Thyroid gland (tissue), 4 donors: ENCODE measurements around the gene ZNF750. TPM values are rescaled to one million over a fixed set of nuclear protein-coding genes. Genes with fewer than 3 reads are reported as not detected.

Experiments used
- DNase-seq, 2 donors: peaks; one replicate each; pipeline ENCODE4 v3.0.0-alpha.2; 2019
- H3K27ac ChIP-seq, 3 donors: fragments of 200-600 bp; sonication (generic); 1 replicate in 2 of 3; 2 replicates in 1 of 3; pipeline ENCODE4 v1.5.1; 2016 to 2019; ENCODE audit warnings: mild to moderate bottlenecking in 1 of 3, moderate library complexity in 1 of 3
- H3K27me3 ChIP-seq: fragments of 200-600 bp; sonication (generic); one replicate; pipeline ENCODE4 v1.5.1; 2019
- H3K36me3 ChIP-seq, 2 donors: fragments of 200-600 bp; sonication (generic); one replicate each; pipeline ENCODE4 v1.5.1; 2016 to 2019
- H3K4me1 ChIP-seq, 2 donors: fragments of 200-600 bp; sonication (generic); one replicate each; pipeline ENCODE4 v1.5.1; 2017 to 2019
- H3K4me3 ChIP-seq, 3 donors: fragments of 200-600 bp; sonication (generic); replicated peaks in 1 of 3; 1 replicate in 2 of 3; 2 replicates in 1 of 3; pipeline ENCODE4 v1.5.1; 2016; ENCODE audit warnings: mild to moderate bottlenecking in 1 of 3
- H3K9me3 ChIP-seq: fragments of 200-600 bp; sonication (generic); one replicate; pipeline ENCODE4 v1.5.1; 2017
- POLR2A ChIP-seq, 2 donors: fragments of 450-650 bp; IDR thresholded peaks; one replicate each; pipeline ENCODE4 v1.6.1; 2017; ENCODE audit warnings: antibody characterized with exemption in 2 of 2, mild to moderate bottlenecking in 2 of 2, moderate library complexity in 1 of 2
- WGBS, 2 donors: methylation state at CpG; one replicate each; pipeline ENCODE4 v1.1.5; 2017; 5-methylcytosine and 5-hydroxymethylcytosine counted together
- intact Hi-C: fragments of 100-400 bp; cut with DNase I; formaldehyde crosslinking; loops from one replicate; pipeline ENCODE4 v1.15.1; 2023
- total RNA-seq, 4 donors: library from RNA; depleted of rRNA; stranded (reverse); fragments of >200 nt; gene quantifications; one replicate each; pipeline ENCODE4 v1.2.3, GENCODE V29; 2016
- TF ChIP-seq, protein P1 (sequence below), 6 experiments: fragments of 200-600 bp in 3 of 6; fragments of 450-650 bp in 3 of 6; sonication (generic) in 3 of 6; IDR thresholded peaks; one replicate each; pipeline ENCODE4 v1.5.1; 2016 to 2019; ENCODE audit warnings: antibody characterized with exemption in 6 of 6, mild to moderate bottlenecking in 2 of 6, inconsistent platforms in 1 of 6, moderate library complexity in 1 of 6

The ZNF750 gene
- total RNA-seq, 4 donors from 2014 or later: 3.0 to 6.0 (median 4.5) TPM

DNA sequence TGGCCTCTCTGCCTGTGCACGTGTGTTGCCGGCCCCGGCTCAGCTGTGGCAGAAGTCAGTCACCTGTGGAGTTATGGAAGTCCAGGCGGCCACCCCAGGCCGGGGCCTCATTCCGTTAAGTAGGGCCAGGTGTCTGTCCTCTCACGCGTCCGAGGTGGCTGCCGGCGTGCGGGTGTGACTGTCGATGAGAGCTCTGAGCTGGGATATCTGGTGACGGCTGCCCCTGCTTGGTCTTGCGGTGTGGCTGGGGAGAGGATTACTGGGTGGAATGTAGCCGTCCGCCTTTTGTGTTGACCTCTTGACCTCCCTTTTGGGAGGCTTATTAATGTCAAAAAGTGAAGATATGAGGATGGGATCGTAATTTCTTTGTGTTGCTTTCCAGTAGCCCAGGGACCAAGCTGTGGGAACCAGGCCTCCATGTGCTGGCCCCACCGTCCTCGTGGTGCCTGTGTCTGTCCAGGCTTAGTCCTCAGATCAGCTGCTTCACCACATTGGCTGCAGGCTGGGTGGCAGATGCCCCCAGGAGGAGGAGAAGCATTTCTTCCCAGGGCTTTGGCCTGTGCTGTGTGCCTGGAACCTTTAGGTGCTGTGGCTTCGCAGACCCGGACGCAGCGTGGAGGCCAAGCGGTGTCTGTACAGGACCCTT, 23.0 kb upstream of the ZNF750 start:
- Histone ChIP-seq H3K27me3 (no peaks in the 10 kb centered on the region), H3K36me3 (no peaks in the 10 kb centered on the region), H3K4me3 (no peak overlapping the region), H3K4me1 (peaks cover 45 to 79% of the 10 kb centered on the region in 2 donors), H3K27ac (peak overlapping the region; percentile 76 to 87 (median 87)), H3K9me3 (no peaks in the 10 kb centered on the region)
- intact Hi-C loops: no loop called here
- DNase-seq: no peak
- 93 to 94% methylated on average over 24 to 25 of the region's 25 CpGs for WGBS, 2 donors
- no peak for TF ChIP-seq POLR2A (IDR thresholded peaks at IDR 0.05)

DNA sequence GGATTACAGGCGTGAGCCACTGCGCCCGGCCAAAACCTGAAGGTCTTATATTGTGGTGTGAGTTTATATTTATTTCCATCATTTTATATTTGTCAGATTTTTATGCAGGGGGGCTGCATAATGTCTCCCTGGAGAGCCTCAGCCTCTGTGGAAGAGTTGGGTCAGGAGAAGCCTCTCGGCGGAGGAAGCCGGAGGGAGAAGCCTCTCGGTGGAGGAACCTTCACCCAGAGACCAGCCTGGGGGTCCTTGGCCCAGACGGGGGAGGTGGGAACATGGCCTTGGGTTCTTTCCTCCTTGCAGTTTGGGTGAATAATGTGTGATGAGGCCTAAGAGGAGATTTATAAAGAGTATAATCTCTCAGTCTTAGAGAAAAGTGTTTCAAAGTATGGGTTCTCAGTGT, 22.4 kb upstream of the ZNF750 start:
- WGBS, 2 donors: 92 to 94% methylated on average over 8 of the region's 8 CpGs

DNA sequence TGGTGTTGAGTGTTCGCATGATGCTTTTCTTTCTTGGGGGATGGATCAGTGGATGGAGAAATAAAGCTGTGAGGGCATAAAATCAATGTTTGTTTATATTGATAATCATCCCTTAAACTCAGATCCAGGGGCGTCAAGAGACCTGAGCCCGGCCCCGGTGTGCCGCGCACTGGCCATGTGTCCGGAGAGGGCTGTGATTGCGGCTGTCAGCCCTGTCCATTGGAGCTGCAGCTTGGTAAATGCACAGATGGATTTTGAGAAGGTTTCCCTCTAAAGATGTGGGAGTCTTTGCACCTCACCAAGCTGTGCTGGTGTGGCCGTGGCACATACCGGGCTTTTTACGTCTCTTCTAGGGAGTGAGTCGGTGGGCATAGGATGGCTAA, 21.6 kb upstream of the ZNF750 start:
- no peak overlapping the region for H3K4me3 ChIP-seq
- peaks cover 45 to 66% of the 10 kb centered on the region in 2 donors for H3K4me1 ChIP-seq
- H3K27ac ChIP-seq: no peak overlapping the region
- H3K27me3 ChIP-seq: no peaks in the 10 kb centered on the region
- no peaks in the 10 kb centered on the region for H3K36me3 ChIP-seq
- 93 to 98% methylated on average over 12 of the region's 12 CpGs for WGBS, 2 donors
- no peaks in the 10 kb centered on the region for H3K9me3 ChIP-seq
- intact Hi-C loops: no loop called here
- DNase-seq: no peak
- TF ChIP-seq, protein P1, sequence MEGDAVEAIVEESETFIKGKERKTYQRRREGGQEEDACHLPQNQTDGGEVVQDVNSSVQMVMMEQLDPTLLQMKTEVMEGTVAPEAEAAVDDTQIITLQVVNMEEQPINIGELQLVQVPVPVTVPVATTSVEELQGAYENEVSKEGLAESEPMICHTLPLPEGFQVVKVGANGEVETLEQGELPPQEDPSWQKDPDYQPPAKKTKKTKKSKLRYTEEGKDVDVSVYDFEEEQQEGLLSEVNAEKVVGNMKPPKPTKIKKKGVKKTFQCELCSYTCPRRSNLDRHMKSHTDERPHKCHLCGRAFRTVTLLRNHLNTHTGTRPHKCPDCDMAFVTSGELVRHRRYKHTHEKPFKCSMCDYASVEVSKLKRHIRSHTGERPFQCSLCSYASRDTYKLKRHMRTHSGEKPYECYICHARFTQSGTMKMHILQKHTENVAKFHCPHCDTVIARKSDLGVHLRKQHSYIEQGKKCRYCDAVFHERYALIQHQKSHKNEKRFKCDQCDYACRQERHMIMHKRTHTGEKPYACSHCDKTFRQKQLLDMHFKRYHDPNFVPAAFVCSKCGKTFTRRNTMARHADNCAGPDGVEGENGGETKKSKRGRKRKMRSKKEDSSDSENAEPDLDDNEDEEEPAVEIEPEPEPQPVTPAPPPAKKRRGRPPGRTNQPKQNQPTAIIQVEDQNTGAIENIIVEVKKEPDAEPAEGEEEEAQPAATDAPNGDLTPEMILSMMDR (IDR thresholded peaks at IDR 0.05): no peak
- no peak for TF ChIP-seq POLR2A (IDR thresholded peaks at IDR 0.05)

More for the DNA sequence above, 22.4 kb upstream of the ZNF750 start:
- Histone ChIP-seq H3K4me1 (peaks cover 45 to 74% of the 10 kb centered on the region in 2 donors), H3K4me3 (no peak overlapping the region), H3K27ac (peak overlapping the region in 1 of 3 donors; percentile 24), H3K27me3 (no peaks in the 10 kb centered on the region), H3K9me3 (no peaks in the 10 kb centered on the region), H3K36me3 (no peaks in the 10 kb centered on the region)
- DNase-seq: no peak
- intact Hi-C loops: no loop called here
- TF ChIP-seq POLR2A (IDR thresholded peaks at IDR 0.05): no peak
- TF ChIP-seq, protein P1 (IDR thresholded peaks at IDR 0.05): no peak

DNA sequence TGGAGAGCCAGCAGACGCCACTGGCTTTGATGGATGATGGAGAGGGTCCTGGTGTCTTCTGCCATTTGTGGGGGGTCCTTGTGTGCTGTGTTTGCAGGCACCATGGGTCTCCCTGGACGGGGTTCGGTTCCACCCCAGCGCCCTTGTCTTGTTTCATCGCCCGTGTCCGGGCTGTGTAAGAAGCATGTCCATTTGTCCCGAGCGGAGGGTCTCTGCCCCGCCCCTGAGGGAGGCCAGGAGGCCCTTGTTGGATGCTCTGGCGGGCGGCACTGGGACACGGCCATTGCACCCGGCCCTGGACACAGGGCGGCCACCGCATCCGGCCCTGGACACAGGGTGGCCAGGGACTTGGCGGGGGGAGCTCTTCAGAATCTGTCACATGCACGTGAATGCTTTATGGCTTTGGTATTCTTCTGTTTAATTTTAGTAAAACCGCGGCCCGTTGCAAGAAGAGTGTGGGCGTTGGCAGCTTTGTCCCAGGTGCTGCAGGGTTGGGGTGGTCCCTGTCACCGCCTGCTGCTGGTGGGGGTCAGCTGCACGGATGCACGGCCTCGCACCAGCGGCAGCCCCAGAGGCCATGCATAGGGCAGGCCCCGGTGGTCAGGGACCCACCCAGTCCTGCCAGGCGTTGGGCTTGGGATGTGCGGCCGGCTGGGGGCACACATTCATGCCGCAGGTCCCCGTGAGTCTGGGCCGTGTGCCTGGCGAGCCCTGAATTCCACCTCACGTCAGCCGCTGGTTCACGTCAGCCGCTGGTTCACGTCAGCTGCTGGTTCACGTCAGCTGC, 21.0 kb upstream of the ZNF750 start:
- Histone ChIP-seq H3K4me1 (peaks cover 45 to 61% of the 10 kb centered on the region in 2 donors), H3K9me3 (no peaks in the 10 kb centered on the region), H3K27ac (peak overlapping the region; percentile 97 to 99 (median 97)), H3K27me3 (no peaks in the 10 kb centered on the region), H3K4me3 (no peak overlapping the region), H3K36me3 (no peaks in the 10 kb centered on the region)
- intact Hi-C loops: no loop called here
- peak; percentile 55 to 68 for DNase-seq
- WGBS, 2 donors: 72 to 84% methylated on average over 15 to 36 of the region's 42 CpGs
- TF ChIP-seq POLR2A (IDR thresholded peaks at IDR 0.05): no peak

DNA sequence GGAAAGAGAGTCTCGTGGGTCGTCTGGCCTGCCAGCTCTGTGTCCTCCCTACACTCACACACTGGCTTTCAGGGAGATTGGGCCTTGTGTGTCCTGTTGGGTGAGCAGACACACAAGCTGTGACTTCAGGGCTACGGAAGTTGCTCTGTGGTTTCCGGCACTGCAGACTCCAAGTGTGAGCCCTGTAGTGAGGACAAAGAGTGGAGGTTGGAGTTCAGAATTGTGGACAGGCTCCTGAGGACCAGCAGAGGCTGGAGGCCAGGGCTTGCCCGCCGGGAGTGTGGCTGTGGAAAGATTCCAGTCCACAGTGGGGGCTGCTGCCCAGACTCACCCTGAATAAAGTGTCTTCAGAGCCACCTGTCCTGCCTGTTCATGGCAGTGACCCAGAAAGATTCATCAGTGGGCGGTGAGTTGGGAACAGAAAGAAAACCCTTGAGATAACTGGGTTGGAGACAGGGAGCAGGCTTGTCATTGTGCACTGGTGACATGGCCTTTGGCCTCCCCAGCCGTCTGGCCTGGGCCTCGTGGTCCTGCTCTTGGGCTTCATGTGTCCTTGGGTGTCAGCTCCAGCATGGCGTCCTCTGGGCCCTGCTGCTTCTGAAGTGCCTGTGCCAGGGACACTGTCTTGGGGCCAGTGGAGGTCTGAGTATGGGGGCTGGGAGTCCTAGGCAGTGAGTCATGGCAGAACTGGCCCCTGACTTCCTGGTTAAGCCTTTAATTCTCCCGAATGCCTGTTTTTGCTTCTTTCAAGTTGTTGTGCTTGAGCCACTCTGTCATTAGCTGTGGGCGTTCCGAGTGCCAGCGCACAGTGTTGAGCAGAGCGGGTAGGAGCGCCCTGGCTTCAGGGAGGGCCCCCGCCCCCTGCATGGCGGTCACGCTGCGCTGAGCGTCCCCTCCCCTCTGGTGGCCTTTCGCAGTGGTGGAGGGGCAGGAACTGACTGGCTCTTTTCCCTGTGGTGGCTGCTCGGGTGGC, 19.9 kb upstream of the ZNF750 start:
- no peak overlapping the region for H3K4me3 ChIP-seq
- TF ChIP-seq, protein P1 (IDR thresholded peaks at IDR 0.05): peak in 1 of 6 experiments; percentile 24
- peak in 1 of 2 donors; percentile 75 for TF ChIP-seq POLR2A (IDR thresholded peaks at IDR 0.05)
- 28 to 60% methylated on average over 20 to 22 of the region's 23 CpGs for WGBS, 2 donors
- H3K27ac ChIP-seq: peak overlapping the region; percentile 97 to 99 (median 97)
- intact Hi-C loops: no loop called here
- H3K36me3 ChIP-seq: no peaks in the 10 kb centered on the region
- peaks cover 38 to 52% of the 10 kb centered on the region in 2 donors for H3K4me1 ChIP-seq
- peak; percentile 98 for DNase-seq
- H3K9me3 ChIP-seq: no peaks in the 10 kb centered on the region
- H3K27me3 ChIP-seq: no peaks in the 10 kb centered on the region
